H1 (cell line): ENCODE results near the gene SH2B3. TPM values are rescaled to one million over a fixed set of nuclear protein-coding genes. Genes with fewer than 3 reads are reported as not detected.

Experiments
- CTCF ChIA-PET: fragments of 300-600 bp; sonication (Branson Sonifier 250); formaldehyde crosslinking; loops from one replicate; lab custom pipeline; 2021; ENCODE audit not compliant: partially characterized antibody; lab: Charles Lee
- POLR2A ChIA-PET: fragments of 300-600 bp; sonication (Branson Sonifier 250); formaldehyde crosslinking; loops from one replicate; lab custom pipeline; 2021; ENCODE audit warnings: inconsistent platforms; ENCODE audit not compliant: partially characterized antibody; lab: Charles Lee
- DNase-seq, 2 experiments: peaks; one replicate each; pipeline versions ENCODE4 v3.0.0 to v3.0.0-alpha.2; 2010 to 2022; ENCODE audit warnings: low spot score in 2 of 2, low read depth in 1 of 2, mixed read lengths in 1 of 2
- FAIRE-seq: peaks from 2 replicates; lab custom pipeline; 2011; peaks lifted over from hg19 to GRCh38; lab: Jason Lieb, UNC
- H2AFZ ChIP-seq: 2 replicates; pipeline ENCODE4 v1.8.1; 2012; ENCODE audit warnings: low read length, inconsistent platforms
- H2AK5ac ChIP-seq: 2 replicates; pipeline ENCODE4 v1.6.1; 2013; ENCODE audit warnings: low read depth, low read length
- H2BK120ac ChIP-seq: replicated peaks from 2 replicates; pipeline ENCODE3; 2013; ENCODE audit warnings: low read depth, low read length, inconsistent platforms
- H2BK12ac ChIP-seq: 2 replicates; pipeline ENCODE4 v1.6.1; 2013; ENCODE audit warnings: low read depth, low read length
- H2BK15ac ChIP-seq: 2 replicates; pipeline ENCODE4 v1.6.1; 2013; ENCODE audit warnings: low read length
- H2BK20ac ChIP-seq: 2 replicates; pipeline ENCODE4 v1.6.1; 2013; ENCODE audit warnings: low read length
- H2BK5ac ChIP-seq: 2 replicates; pipeline ENCODE4 v1.6.1; 2013; ENCODE audit warnings: low read depth, low read length
- H3K14ac ChIP-seq: 2 replicates; pipeline ENCODE4 v1.6.1; 2013; ENCODE audit warnings: inconsistent platforms; ENCODE audit not compliant: insufficient read length
- H3K18ac ChIP-seq: 2 replicates; pipeline ENCODE4 v1.6.1; 2013; ENCODE audit warnings: low read length; ENCODE audit errors: extremely low read depth
- H3K23ac ChIP-seq: 2 replicates; pipeline ENCODE4 v1.6.1; 2013; ENCODE audit warnings: inconsistent platforms; ENCODE audit not compliant: insufficient read length
- H3K23me2 ChIP-seq: 2 replicates; pipeline ENCODE4 v1.6.1; 2013; ENCODE audit warnings: low read depth, low read length
- H3K27ac ChIP-seq: 2 replicates; pipeline ENCODE4 v1.6.1; 2011; ENCODE audit warnings: low read depth, low read length, inconsistent platforms
- H3K27me3 ChIP-seq, 4 experiments: replicated peaks in 1 of 4; 1 replicate in 1 of 4; 2 replicates in 3 of 4; pipeline versions ENCODE4 v1.6.1 to v1.8.1; 2011 to 2013; ENCODE audit warnings: low read length in 3 of 4, mild to moderate bottlenecking in 3 of 4, inconsistent platforms in 2 of 4, mixed read lengths in 2 of 4, moderate library complexity in 1 of 4; ENCODE audit not compliant: control insufficient read depth in 3 of 4, insufficient read depth in 3 of 4; ENCODE audit errors: extremely low read depth in 1 of 4
- H3K36me3 ChIP-seq, 4 experiments: 2 replicates each; pipeline versions ENCODE4 v1.6.1 to v1.8.1; 2011 to 2013; ENCODE audit warnings: mild to moderate bottlenecking in 4 of 4, low read length in 3 of 4, moderate library complexity in 2 of 4, control low read depth in 1 of 4, inconsistent platforms in 1 of 4; ENCODE audit not compliant: insufficient read depth in 4 of 4, control insufficient read depth in 2 of 4
- H3K4ac ChIP-seq: replicated peaks from 2 replicates; pipeline ENCODE3; 2013; ENCODE audit warnings: low read length, low read depth, mixed read lengths, inconsistent platforms; ENCODE audit not compliant: insufficient read length
- H3K4me1 ChIP-seq, 4 experiments: replicated peaks in 1 of 4; 1 replicate in 1 of 4; 2 replicates in 3 of 4; pipeline versions ENCODE4 v1.6.1 to v1.8.1; 2011 to 2013; ENCODE audit warnings: low read length in 3 of 4, inconsistent platforms in 2 of 4, mixed read lengths in 1 of 4; ENCODE audit not compliant: insufficient read depth in 4 of 4, control insufficient read depth in 3 of 4
- H3K4me2 ChIP-seq, 2 experiments: 2 replicates each; pipeline versions ENCODE4 v1.6.1 to v1.8.1; 2011 to 2013; ENCODE audit warnings: low read depth in 2 of 2, low read length in 2 of 2, control low read depth in 1 of 2, inconsistent platforms in 1 of 2, mild to moderate bottlenecking in 1 of 2; ENCODE audit not compliant: insufficient read depth in 1 of 2
- H3K4me3 ChIP-seq, 4 experiments: fragments of 200-600, 300-600 bp in 1 of 4; sonication (generic), shearing (Covaris generic), sonication (Bioruptor Twin) in 1 of 4; 2 replicates each; pipeline versions ENCODE4 v1.5.1 to v1.8.1; 2011 to 2016; ENCODE audit warnings: low read length in 4 of 4, low read depth in 3 of 4, control low read depth in 2 of 4, inconsistent platforms in 2 of 4, mild to moderate bottlenecking in 2 of 4, mixed read lengths in 1 of 4, moderate library complexity in 1 of 4; ENCODE audit not compliant: insufficient read depth in 2 of 4; ENCODE audit errors: extremely low read depth in 1 of 4
- H3K56ac ChIP-seq: replicated peaks from 2 replicates; pipeline ENCODE3; 2013; ENCODE audit warnings: low read depth, mild to moderate bottlenecking, mixed read lengths, low read length, inconsistent platforms; ENCODE audit not compliant: insufficient read length
- H3K79me1 ChIP-seq: 2 replicates; pipeline ENCODE4 v1.6.1; 2013; ENCODE audit warnings: low read depth, low read length, control low read depth
- H3K79me2 ChIP-seq, 2 experiments: 2 replicates each; pipeline versions ENCODE4 v1.6.1 to v1.8.1; 2012 to 2013; ENCODE audit warnings: low read length in 2 of 2, mild to moderate bottlenecking in 2 of 2, inconsistent platforms in 1 of 2; ENCODE audit not compliant: insufficient read depth in 2 of 2, control insufficient read depth in 1 of 2
- H3K9ac ChIP-seq, 4 experiments: replicated peaks in 1 of 4; 1 replicate in 1 of 4; 2 replicates in 3 of 4; pipeline versions ENCODE4 v1.6.1 to v1.8.1; 2011 to 2013; ENCODE audit warnings: low read depth in 3 of 4, low read length in 3 of 4, control low read depth in 2 of 4, mild to moderate bottlenecking in 2 of 4, moderate library complexity in 2 of 4, inconsistent platforms in 1 of 4; ENCODE audit errors: extremely low read depth in 1 of 4
- H3K9me3 ChIP-seq, 2 experiments: 2 replicates each; pipeline versions ENCODE4 v1.6.1 to v1.8.1; 2012 to 2013; ENCODE audit warnings: mild to moderate bottlenecking in 2 of 2, moderate library complexity in 2 of 2, control low read depth in 1 of 2, inconsistent platforms in 1 of 2, low read depth in 1 of 2, low read length in 1 of 2, mixed read lengths in 1 of 2; ENCODE audit not compliant: insufficient read depth in 2 of 2
- H4K20me1 ChIP-seq, 2 experiments: replicated peaks in 1 of 2; 2 replicates each; pipeline versions ENCODE3 to v1.8.1; 2011 to 2013; ENCODE audit warnings: inconsistent platforms in 2 of 2, low read length in 2 of 2, mild to moderate bottlenecking in 1 of 2; ENCODE audit not compliant: insufficient read depth in 2 of 2, control insufficient read depth in 1 of 2
- H4K5ac ChIP-seq: 2 replicates; pipeline ENCODE4 v1.6.1; 2013; ENCODE audit warnings: low read length, low read depth, mixed read lengths, inconsistent platforms; ENCODE audit not compliant: insufficient read length
- H4K8ac ChIP-seq: 2 replicates; pipeline ENCODE4 v1.8.0; 2013; ENCODE audit warnings: mild to moderate bottlenecking, moderate library complexity, low read length, inconsistent platforms; ENCODE audit not compliant: insufficient read depth; ENCODE audit errors: extremely low read depth
- H4K91ac ChIP-seq: replicated peaks from 2 replicates; pipeline ENCODE3; 2013; ENCODE audit warnings: low read length, mixed read lengths, inconsistent platforms; ENCODE audit not compliant: insufficient read length
- CHD1 ChIP-seq: IDR thresholded peaks from 2 replicates; pipeline ENCODE4 v1.6.1; 2012; ENCODE audit warnings: low read depth, low read length, improper control_type of control experiment
- FOSL1 ChIP-seq: IDR thresholded peaks from 2 replicates; pipeline ENCODE4 v1.6.1; 2011; ENCODE audit warnings: mild to moderate bottlenecking, low read depth, low read length, moderate library complexity; ENCODE audit not compliant: insufficient read depth
- KDM5A ChIP-seq: fragments of 200-600 bp; IDR thresholded peaks from 2 replicates; pipeline ENCODE4 v1.7.1; 2012; ENCODE audit warnings: mild to moderate bottlenecking, low read length, inconsistent platforms, mixed read lengths
- SIX5 ChIP-seq: IDR thresholded peaks from 2 replicates; pipeline ENCODE4 v1.6.1; 2011; ENCODE audit warnings: mild to moderate bottlenecking, low read depth, low read length
- SUZ12 ChIP-seq: fragments of 200-600 bp; sonication (generic); IDR thresholded peaks from 2 replicates; pipeline ENCODE4 v1.6.1; 2012; ENCODE audit warnings: mild to moderate bottlenecking, inconsistent platforms, low read length, moderate library complexity, mixed read lengths
- TAF1 ChIP-seq: IDR thresholded peaks from 2 replicates; pipeline ENCODE4 v1.6.1; 2011; ENCODE audit warnings: mild to moderate bottlenecking, low read depth, low read length
- TAF7 ChIP-seq: optimal IDR thresholded peaks from 2 replicates; pipeline ENCODE3; 2011; ENCODE audit warnings: low read depth, mild to moderate bottlenecking, inconsistent platforms, low read length, moderate library complexity, borderline replicate concordance
- TEAD4 ChIP-seq: IDR thresholded peaks from 2 replicates; pipeline ENCODE4 v1.6.1; 2012; ENCODE audit warnings: low read depth, low read length, inconsistent platforms, mixed read lengths
- WGBS, 2 experiments: shearing (Covaris generic) in 1 of 2; methylation state at CpG; one replicate each; pipeline versions ENCODE4 v1.1.6 to v1.1.7; 2013 to 2015; ENCODE audit warnings: low lambda C conversion rate in 2 of 2, mixed read lengths in 2 of 2, inconsistent platforms in 1 of 2, low coverage in 1 of 2, missing lambda C conversion rate in 1 of 2; ENCODE audit not compliant: insufficient replicate concordance in 2 of 2, insufficient coverage in 1 of 2, insufficient read length in 1 of 2; ENCODE audit errors: extremely low coverage in 1 of 2, missing lambda C conversion rate in 1 of 2; 5-methylcytosine and 5-hydroxymethylcytosine counted together
- polyA plus RNA-seq, 7 experiments: library from polyadenylated mRNA; depleted of rRNA in 3 of 7; stranded (reverse) in 5 of 7; unstranded in 2 of 7; fragments of >200 nt in 5 of 7; fragments of 200-250 nt in 2 of 7; gene quantifications; 1 replicate in 5 of 7; 2 replicates in 1 of 7; 4 replicates in 1 of 7; pipeline versions ENCODE4 v1.2.1 to v1.2.3, GENCODE V29; 2011 to 2013; ENCODE audit warnings: missing spikeins in 2 of 7, mixed read lengths in 2 of 7
- total RNA-seq: library from RNA; stranded (reverse); fragmentation: NEBNext Ultra II Directional; extraction: Animal tissue kit (Norgen Biotek cat#: 25700); gene quantifications from 2 replicates; pipeline ENCODE4 v1.2.1, GENCODE V29; 2021

Gene SH2B3
- total and polyA plus RNA-seq, 2 of the 8 experiments (the other 6 are each of a cell fraction or from before 2014, with no cell fraction given) = 20.8 to 34.1 TPM

DNA sequence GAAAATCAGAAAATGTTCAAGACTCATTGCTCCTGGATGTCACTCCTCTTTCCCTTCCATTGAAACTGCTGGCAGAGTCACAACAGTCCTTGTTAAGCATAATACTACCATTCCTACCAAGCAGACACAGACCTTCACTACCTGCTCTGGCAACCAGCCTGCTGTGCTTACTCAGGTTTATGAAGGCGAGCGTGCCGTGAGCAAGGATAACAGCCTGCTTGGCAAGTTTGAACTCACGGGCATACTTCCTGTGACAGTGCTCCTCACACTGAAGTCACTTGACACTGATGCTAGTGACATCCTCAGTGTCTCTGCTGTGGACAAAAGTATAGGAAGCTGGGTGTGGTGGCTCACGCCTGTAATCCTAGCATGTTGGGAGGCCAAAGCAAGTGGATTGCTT is 21.1 kb upstream of the SH2B3 start:
- Histone ChIP-seq H2BK12ac (no peak overlapping the region), H3K36me3 (no peaks in the 10 kb centered on the region), H3K9ac (no peak overlapping the region), H3K79me1 (no peaks in the 10 kb centered on the region), H2AK5ac (no peak overlapping the region; the same call in 1 of the 2 replicates), H2BK15ac (no peak overlapping the region), H3K56ac (no peak overlapping the region), H2BK120ac (no peak overlapping the region), H2BK20ac (no peak overlapping the region), H2AFZ (no peak overlapping the region), H4K20me1 (no peaks in the 10 kb centered on the region), H3K23ac (no peak overlapping the region), H3K9me3 (no peaks in the 10 kb centered on the region), H4K91ac (no peak overlapping the region), H3K14ac (no peak overlapping the region), H3K27me3 (no peaks in the 10 kb centered on the region; a peak in 1 of 7 replicates), H3K79me2 (no peaks in the 10 kb centered on the region), H4K5ac (no peak overlapping the region), H4K8ac (no peak overlapping the region), H3K18ac (no peak overlapping the region), H3K23me2 (no peaks in the 10 kb centered on the region; the same call in 1 of the 2 replicates), H2BK5ac (no peak overlapping the region), H3K27ac (no peak overlapping the region), H3K4ac (no peak overlapping the region), H3K4me3 (no peak overlapping the region), H3K4me1 (no peaks in the 10 kb centered on the region), H3K4me2 (no peak overlapping the region)
- ChIA-PET POLR2A (interaction anchor here (1.0 to 5.4 kb wide), 3 partner anchors 9 to 20 kb away, joined by 3 to 25 read pairs (median 4); partner anchors contain the start of gene PHETA1), CTCF (interaction anchor here (1.0 to 7.2 kb wide), 4 partner anchors 12 to 67 kb away, joined by 3 to 50 read pairs (median 4); no protein-coding TSS in a partner anchor)
- FAIRE-seq = no peak
- WGBS, 2 experiments = 90% methylated on average over 5 of the region's 5 CpGs; no CpG with 5 or more reads in 1 of the 2 experiments
- TF ChIP-seq FOSL1 = no peak
- no peak for TF ChIP-seq TAF7
- no peak for TF ChIP-seq KDM5A
- TF ChIP-seq SUZ12 = no peak
- no peak for TF ChIP-seq TEAD4
- TF ChIP-seq SIX5 = no peak
- no peak for TF ChIP-seq CHD1
- no peak for TF ChIP-seq TAF1
- DNase-seq = no peak
